Breast epithelium (tissue), 3 donors: ENCODE data around the gene PEX7.

Source experiments
- CTCF ChIP-seq, 3 donors: fragments of 450-650 bp; IDR thresholded peaks; one replicate each; pipeline ENCODE4 v1.5.1; 2016 to 2017; ENCODE audit warnings: antibody characterized with exemption in 3 of 3, mild to moderate bottlenecking in 3 of 3, moderate library complexity in 3 of 3
- POLR2A ChIP-seq: fragments of 450-650 bp; IDR thresholded peaks from one replicate; pipeline ENCODE4 v1.6.1; 2016; ENCODE audit warnings: antibody characterized with exemption, mild to moderate bottlenecking, moderate library complexity

GRCh38 chr6:136920216-136920615 lies 97.8 kb downstream of the PEX7 start:
- TF ChIP-seq CTCF (IDR thresholded peaks at IDR 0.05): no peak
- no peak for TF ChIP-seq POLR2A
